ENCODE data around the gene LDB3. TPM values are rescaled to one million over a fixed set of nuclear protein-coding genes. Genes with fewer than 3 reads are reported as not detected.
"Not testable (repeated sequence)": the region's sequence is repeated elsewhere in the genome, so short reads cannot be mapped to it uniquely, and the experiment has no call there.

The LDB3 gene
- 1,375 TPM for total RNA-seq
- long read RNA-seq, transcript LDB3-208 (7 exons, 1,664 nt), result major isoform, 51 of 2,055 reads
- long read RNA-seq, partial matches to known transcripts, result 698 of 2,055 reads
- long read RNA-seq, other reads (novel, unspliced or antisense), result 1,306 of 2,055 reads

- DNase-seq, result peak; percentile 84
- intact Hi-C loops (cut with DNase I), result no loop called here
- ATAC-seq (ENCODE audit: poor library complexity), result peak; percentile 35
Measured at GRCh38 chr10:86668297-86669165, at the start of gene LDB3. LDB3 (plus strand) TSS chr10:86668511; CDS start chr10:86668692, 181 bp downstream.

- intact Hi-C loops (cut with DNase I), result no loop called here
- DNase-seq, result no peak
- ATAC-seq (ENCODE audit: poor library complexity), result no peak
Measured at GRCh38 chr10:86628311-86628710, 40.0 kb upstream of the LDB3 start.

GRCh38 chr10:86630079-86630478 is 38.2 kb upstream of the LDB3 start:
- intact Hi-C loops (cut with DNase I), result no loop called here
- DNase-seq (no peak), ATAC-seq (ENCODE audit: poor library complexity) (peak; percentile 85)

GRCh38 chr10:86632009-86632800 is 36.1 kb upstream of the LDB3 start:
- DNase-seq, result peak; percentile 74
- peak; percentile 80 for ATAC-seq (ENCODE audit: poor library complexity)
- intact Hi-C loops (cut with DNase I), result no loop called here

GRCh38 chr10:86632951-86633350 is 35.4 kb upstream of the LDB3 start:
- DNase-seq (no peak), ATAC-seq (ENCODE audit: poor library complexity) (no peak)
- intact Hi-C loops (cut with DNase I), result no loop called here

- ATAC-seq (ENCODE audit: poor library complexity), result no peak
- no peak for DNase-seq
- intact Hi-C loops (cut with DNase I), result no loop called here
Measured at GRCh38 chr10:86635402-86635801, 32.9 kb upstream of the LDB3 start.

GRCh38 chr10:86636311-86636710 is 32.0 kb upstream of the LDB3 start:
- intact Hi-C loops (cut with DNase I), result no loop called here
- ATAC-seq (ENCODE audit: poor library complexity) (no peak), DNase-seq (no peak)

- ATAC-seq (ENCODE audit: poor library complexity) (no peak), DNase-seq (no peak)
- intact Hi-C loops (cut with DNase I), result no loop called here
Measured at GRCh38 chr10:86642021-86642420, 26.3 kb upstream of the LDB3 start.

GRCh38 chr10:86642499-86642898 is 25.8 kb upstream of the LDB3 start:
- intact Hi-C loops (cut with DNase I), result no loop called here
- DNase-seq, result no peak
- peak; percentile 43 for ATAC-seq (ENCODE audit: poor library complexity)

GRCh38 chr10:86644152-86644793 is 24.0 kb upstream of the LDB3 start:
- intact Hi-C loops (cut with DNase I), result no loop called here
- DNase-seq (peak; percentile 49), ATAC-seq (ENCODE audit: poor library complexity) (no peak)

- intact Hi-C loops (cut with DNase I), result no loop called here
- ATAC-seq (ENCODE audit: poor library complexity) (no peak), DNase-seq (no peak)
Measured at GRCh38 chr10:86644794-86645445, 23.4 kb upstream of the LDB3 start.

GRCh38 chr10:86645621-86646165 is 22.6 kb upstream of the LDB3 start:
- DNase-seq; ATAC-seq (ENCODE audit: poor library complexity); intact Hi-C loops (cut with DNase I): not testable (repeated sequence)

GRCh38 chr10:86646532-86646931 is 21.8 kb upstream of the LDB3 start:
- intact Hi-C loops (cut with DNase I), result no loop called here
- ATAC-seq (ENCODE audit: poor library complexity) (no peak), DNase-seq (no peak)

GRCh38 chr10:86646933-86647332 is 21.4 kb upstream of the LDB3 start:
- intact Hi-C loops (cut with DNase I), result no loop called here
- DNase-seq (no peak), ATAC-seq (ENCODE audit: poor library complexity) (no peak)

- DNase-seq, result no peak
- no peak for ATAC-seq (ENCODE audit: poor library complexity)
- intact Hi-C loops (cut with DNase I), result no loop called here
Measured at GRCh38 chr10:86647773-86648703, 20.3 kb upstream of the LDB3 start.

- peak; percentile 59 for ATAC-seq (ENCODE audit: poor library complexity)
- peak; percentile 73 for DNase-seq
- intact Hi-C loops (cut with DNase I), result no loop called here
Measured at GRCh38 chr10:86648704-86649427, 19.4 kb upstream of the LDB3 start.

All from Right ventricle myocardium superior (tissue), 1 donor.